B cell (primary cell): ENCODE results near the gene CRACR2A. TPM values are rescaled to one million over a fixed set of nuclear protein-coding genes. Genes with fewer than 3 reads are reported as not detected.

Experiments
- ATAC-seq: fragments of 200-7000 bp; cut with Tn5 transposase; one replicate; pipeline ENCODE4 v1.10.0; 2021; ENCODE audit warnings: low read depth, mild to moderate bottlenecking, moderate number of reproducible peaks, moderate library complexity
- CTCF ChIA-PET: fragments of 350-600 bp; sonication (Branson Sonifier 250); formaldehyde crosslinking; loops from one replicate; lab custom pipeline; 2021; ENCODE audit warnings: antibody characterized with exemption, inconsistent platforms; lab: Charles Lee
- POLR2A ChIA-PET: fragments of 350-600 bp; sonication (Branson Sonifier 250); formaldehyde crosslinking; loops from one replicate; lab custom pipeline; 2021; ENCODE audit warnings: antibody characterized with exemption; lab: Charles Lee
- DNase-seq: peaks from one replicate; pipeline ENCODE4 v3.0.0; 2013
- H2AFZ ChIP-seq: 2 replicates; pipeline ENCODE4 v1.6.1; 2012; ENCODE audit warnings: mild to moderate bottlenecking, low read depth, low read length; ENCODE audit not compliant: insufficient read depth, poor library complexity, severe bottlenecking
- H3K27ac ChIP-seq, 2 donors: 1 replicate in 1 of 2; 2 replicates in 1 of 2; pipeline ENCODE4 v1.5.1; 2012 to 2013; ENCODE audit warnings: low read length in 2 of 2, mild to moderate bottlenecking in 2 of 2, moderate library complexity in 1 of 2
- H3K27me3 ChIP-seq, 4 experiments: fragments of 200-600 bp in 1 of 4; sonication (generic) in 1 of 4; replicated peaks in 1 of 4; 1 replicate in 2 of 4; 2 replicates in 2 of 4; pipeline versions ENCODE4 v1.6.1 to v1.7.0; 2013 to 2016; ENCODE audit warnings: low read length in 3 of 4, mild to moderate bottlenecking in 2 of 4, mixed read lengths in 1 of 4, moderate library complexity in 1 of 4; ENCODE audit not compliant: insufficient read depth in 4 of 4, control insufficient read depth in 3 of 4; ENCODE audit errors: control extremely low read depth in 1 of 4
- H3K36me3 ChIP-seq, 2 experiments: replicated peaks in 1 of 2; 1 replicate in 1 of 2; 2 replicates in 1 of 2; pipeline versions ENCODE4 v1.6.1 to v1.7.1; 2013; ENCODE audit warnings: low read length in 1 of 2; ENCODE audit not compliant: insufficient read depth in 2 of 2, control insufficient read depth in 1 of 2; ENCODE audit errors: control extremely low read depth in 1 of 2, extremely low read depth in 1 of 2
- H3K4me1 ChIP-seq, 2 donors: fragments of 200-600 bp in 1 of 2; sonication (generic) in 1 of 2; 1 replicate in 1 of 2; 2 replicates in 1 of 2; pipeline versions ENCODE4 v1.5.1 to v1.6.1; 2013 to 2017; ENCODE audit warnings: low read length in 2 of 2; ENCODE audit not compliant: control insufficient read depth in 2 of 2, insufficient read depth in 2 of 2
- H3K4me2 ChIP-seq: replicated peaks from 2 replicates; pipeline ENCODE3; 2012; ENCODE audit warnings: mild to moderate bottlenecking, low read depth, low read length; ENCODE audit not compliant: poor library complexity, severe bottlenecking
- H3K4me3 ChIP-seq, 5 experiments: fragments of 200-600 bp in 1 of 5; sonication (generic) in 1 of 5; 1 replicate in 3 of 5; 2 replicates in 2 of 5; pipeline versions ENCODE4 v1.5.1 to v1.7.0; 2011 to 2016; ENCODE audit warnings: low read length in 4 of 5, mild to moderate bottlenecking in 4 of 5, low read depth in 2 of 5, control low read depth in 1 of 5, moderate library complexity in 1 of 5; ENCODE audit not compliant: insufficient read depth in 1 of 5; ENCODE audit errors: control extremely low read depth in 1 of 5, extremely low read depth in 1 of 5
- H3K79me2 ChIP-seq: fragments of 200-600 bp; sonication (generic); one replicate; pipeline ENCODE4 v1.6.0; 2016; ENCODE audit warnings: low read length; ENCODE audit not compliant: control insufficient read depth, insufficient read depth
- H3K9ac ChIP-seq: fragments of 200-600 bp; sonication (generic); 2 replicates; pipeline ENCODE4 v1.6.1; 2017; ENCODE audit warnings: mild to moderate bottlenecking, low read length, moderate library complexity
- H3K9me3 ChIP-seq, 3 donors: one replicate each; pipeline versions ENCODE4 v1.6.1 to v1.7.1; 2013; ENCODE audit warnings: low read length in 2 of 3; ENCODE audit not compliant: control insufficient read depth in 2 of 3, insufficient read depth in 1 of 3; ENCODE audit errors: control extremely low read depth in 1 of 3
- H4K20me1 ChIP-seq: 2 replicates; pipeline ENCODE4 v1.6.0; 2012; ENCODE audit warnings: mild to moderate bottlenecking, low read length; ENCODE audit not compliant: insufficient read depth, control insufficient read depth, poor library complexity, severe bottlenecking
- H3K27ac Mint-ChIP-seq: one replicate; pipeline ENCODE4 v1.8.0; 2021; ENCODE audit warnings: mixed read lengths
- H3K27me3 Mint-ChIP-seq: one replicate; pipeline ENCODE4 v1.8.0; 2021; ENCODE audit warnings: mixed read lengths
- H3K4me1 Mint-ChIP-seq: one replicate; pipeline ENCODE4 v1.8.0; 2021; ENCODE audit warnings: mixed read lengths
- H3K4me3 Mint-ChIP-seq: one replicate; pipeline ENCODE4 v1.8.0; 2021; ENCODE audit warnings: mixed read lengths
- H3K9me3 Mint-ChIP-seq: one replicate; pipeline ENCODE4 v1.8.0; 2022; ENCODE audit warnings: mixed read lengths; ENCODE audit not compliant: insufficient read depth
- CTCF ChIP-seq: fragments of 200-600 bp; IDR thresholded peaks from one replicate; pipeline ENCODE4 v1.8.0; 2022; ENCODE audit warnings: antibody characterized with exemption, mild to moderate bottlenecking
- EZH2 ChIP-seq: IDR thresholded peaks from 2 replicates; pipeline ENCODE4 v1.6.1; 2012; ENCODE audit warnings: borderline replicate concordance, low read depth, mild to moderate bottlenecking, moderate library complexity, low read length; ENCODE audit not compliant: insufficient read depth, poor library complexity, severe bottlenecking
- WGBS: methylation state at CpG from one replicate; pipeline ENCODE4 v1.1.5; 2013; ENCODE audit warnings: missing lambda C conversion rate; ENCODE audit not compliant: insufficient coverage; 5-methylcytosine and 5-hydroxymethylcytosine counted together
- intact Hi-C: fragments of 100-400 bp; cut with micrococcal nuclease; formaldehyde crosslinking; loops from one replicate; pipeline ENCODE4 v1.10.0; 2022
- polyA plus RNA-seq: library from polyadenylated mRNA; depleted of rRNA; stranded (reverse); fragments of >200 nt; gene quantifications from 2 replicates; pipeline ENCODE4 v1.2.3, GENCODE V29; 2012
- total RNA-seq, 2 donors: library from RNA; stranded (reverse); fragments of 120-200 nt in 1 of 2; gene quantifications; 1 replicate in 1 of 2; 2 replicates in 1 of 2; pipeline versions ENCODE4 v1.2.3 to v1.2.4, GENCODE V29; 2013 to 2022

Gene CRACR2A
- total and polyA plus RNA-seq, 2 donors (not counting 1 experiment from before 2014, with no cell fraction given), result 15.2 to 26.1 TPM

- Mint-ChIP-seq H3K27ac (no peak overlapping the region), H3K9me3 (no peaks in the 10 kb centered on the region), H3K4me3 (no peak overlapping the region), H3K4me1 (no peaks in the 10 kb centered on the region), H3K27me3 (no peaks in the 10 kb centered on the region)
- ChIA-PET CTCF (no interaction called here), POLR2A (no interaction called here)
- DNase-seq (no peak), ATAC-seq (no peak)
- 100% methylated on average over 2 of the region's 4 CpGs for WGBS
- Histone ChIP-seq H3K36me3 (peaks cover 16 to 80% of the 10 kb centered on the region in 2 experiments), H3K4me2 (no peak overlapping the region), H3K4me1 (no peaks in the 10 kb centered on the region), H3K79me2 (no peaks in the 10 kb centered on the region), H3K27me3 (no peaks in the 10 kb centered on the region), H4K20me1 (no peaks in the 10 kb centered on the region), H2AFZ (no peak overlapping the region), H3K27ac (no peak overlapping the region), H3K4me3 (no peak overlapping the region), H3K9me3 (no peaks in the 10 kb centered on the region), H3K9ac (no peak overlapping the region)
- TF ChIP-seq EZH2 (no peak), CTCF (no peak)
- intact Hi-C loops, result no loop called here
Measured at GRCh38 chr12:3671330-3672112, 81.4 kb downstream of the CRACR2A start.

- Mint-ChIP-seq H3K4me1 (no peaks in the 10 kb centered on the region), H3K27me3 (no peaks in the 10 kb centered on the region), H3K4me3 (no peak overlapping the region), H3K27ac (no peak overlapping the region), H3K9me3 (no peaks in the 10 kb centered on the region)
- H3K9me3 ChIP-seq, result no peaks in the 10 kb centered on the region
- no peak overlapping the region for H2AFZ ChIP-seq
- H3K9ac ChIP-seq, result no peak overlapping the region
- ATAC-seq (no peak), DNase-seq (no peak)
- H3K27me3 ChIP-seq, result no peaks in the 10 kb centered on the region
- ChIA-PET CTCF (no interaction called here), POLR2A (no interaction called here)
- no peaks in the 10 kb centered on the region for H3K4me1 ChIP-seq
- 97% methylated on average over 4 of the region's 5 CpGs for WGBS
- TF ChIP-seq CTCF, result no peak
- TF ChIP-seq EZH2, result no peak
- no peaks in the 10 kb centered on the region for H3K79me2 ChIP-seq
- no peak overlapping the region for H3K27ac ChIP-seq
- H4K20me1 ChIP-seq, result no peaks in the 10 kb centered on the region
- no peak overlapping the region for H3K4me2 ChIP-seq
- intact Hi-C loops, result no loop called here
- H3K4me3 ChIP-seq, result no peak overlapping the region
- H3K36me3 ChIP-seq, result peaks cover 12 to 83% of the 10 kb centered on the region in 2 experiments
Measured at GRCh38 chr12:3670083-3670620, 82.8 kb downstream of the CRACR2A start.
